Activated CD8-positive, alpha-beta memory T cell treated with anti-CD3 and anti-CD28 coated beads, Interleukin-2, amount 50 U/mL, for 48 hours (primary cell): ENCODE measurements around the gene SLX9.

ENCODE experiments used
- DNase-seq: peaks from one replicate; pipeline ENCODE4 v3.0.0-alpha.2; 2020

SLX9 gene

DNA sequence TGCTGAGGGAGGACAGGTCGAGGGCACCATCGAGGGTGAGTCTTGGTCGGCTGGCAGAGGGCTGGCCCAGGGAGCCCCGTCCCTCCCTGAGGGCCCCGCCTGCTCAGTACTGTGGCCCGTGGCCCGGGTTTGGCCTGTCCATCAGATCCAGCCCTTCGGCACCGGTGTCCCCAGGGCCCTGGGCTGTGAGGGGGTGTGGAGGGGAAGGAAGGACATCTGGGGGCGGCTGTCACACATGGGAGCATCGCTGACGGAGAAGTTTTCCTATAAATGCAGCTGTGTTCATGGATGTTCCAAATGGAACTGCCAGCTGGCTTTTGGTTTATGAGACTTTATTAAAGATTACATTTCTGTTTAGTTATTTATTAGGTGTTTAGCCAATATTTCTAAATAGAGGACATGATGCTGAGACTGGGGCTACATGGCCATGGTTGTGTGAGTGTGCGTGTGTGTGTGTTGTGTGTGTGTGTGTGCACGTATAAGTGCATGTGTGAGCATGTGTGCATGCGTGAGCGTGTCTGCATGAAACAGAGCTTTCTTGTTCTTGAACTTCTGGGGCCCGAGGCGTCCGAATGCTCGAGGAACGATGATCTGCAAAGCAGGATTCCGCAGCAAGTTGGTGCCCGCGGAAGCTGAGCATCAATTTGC is 54.3 kb downstream of the SLX9 start:
- no peak for DNase-seq

GRCh38 chr21:44994695-44995342 is 55.0 kb downstream of the SLX9 start:
- no peak for DNase-seq

GRCh38 chr21:44995343-44995941 is 55.6 kb downstream of the SLX9 start:
- DNase-seq, result no peak

GRCh38 chr21:44996096-44996495 is 56.3 kb downstream of the SLX9 start:
- no peak for DNase-seq

- DNase-seq, result no peak
Measured at GRCh38 chr21:44996501-44996921, 56.7 kb downstream of the SLX9 start.

- no peak for DNase-seq
Measured at GRCh38 chr21:44996983-44997936, 57.4 kb downstream of the SLX9 start.

GRCh38 chr21:44998086-44998620 is 58.3 kb downstream of the SLX9 start:
- no peak for DNase-seq

DNA sequence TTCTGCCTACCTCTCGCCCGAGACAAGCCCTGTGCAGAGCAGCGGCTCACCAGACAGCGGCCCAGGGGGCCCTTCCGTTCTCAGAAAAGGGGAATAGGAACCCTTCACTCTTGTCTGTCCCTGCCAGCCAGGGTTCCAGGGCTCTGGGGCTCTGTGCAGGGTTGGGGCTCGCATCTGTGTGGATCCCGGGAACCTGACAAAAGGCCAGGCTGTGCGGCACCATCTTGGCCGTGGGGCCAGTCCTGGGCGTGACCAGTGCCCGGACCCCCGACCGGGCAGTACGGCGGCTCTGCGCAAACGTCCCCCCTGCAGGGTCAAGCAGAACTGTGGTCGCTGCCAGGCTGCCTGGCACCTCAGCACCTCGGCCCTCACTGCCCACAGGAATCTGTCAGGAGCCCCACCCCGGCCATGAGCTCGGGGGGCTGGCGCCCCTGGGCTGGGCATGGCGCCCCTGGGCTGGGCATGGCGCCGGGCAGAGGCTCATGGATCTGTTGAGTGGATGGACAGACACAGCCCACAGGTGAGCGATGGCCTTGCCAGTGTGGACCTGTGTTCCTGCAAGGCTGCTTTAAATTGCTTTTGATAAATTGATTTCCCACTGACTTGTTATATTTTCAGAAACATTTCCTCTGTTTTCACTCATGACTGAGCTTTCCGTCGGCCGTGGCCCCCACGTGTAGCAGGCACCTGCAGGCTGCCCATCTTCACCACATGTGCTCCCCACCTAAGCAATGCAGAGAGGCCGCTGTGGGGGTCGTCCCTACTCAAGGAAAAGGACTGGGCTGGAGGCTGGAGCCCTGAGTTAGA is 59.0 kb downstream of the SLX9 start:
- no peak for DNase-seq

GRCh38 chr21:44999428-44999971 is 59.7 kb downstream of the SLX9 start:
- DNase-seq, result no peak

- no peak for DNase-seq
Measured at GRCh38 chr21:44999972-45000636, 60.3 kb downstream of the SLX9 start.

DNA sequence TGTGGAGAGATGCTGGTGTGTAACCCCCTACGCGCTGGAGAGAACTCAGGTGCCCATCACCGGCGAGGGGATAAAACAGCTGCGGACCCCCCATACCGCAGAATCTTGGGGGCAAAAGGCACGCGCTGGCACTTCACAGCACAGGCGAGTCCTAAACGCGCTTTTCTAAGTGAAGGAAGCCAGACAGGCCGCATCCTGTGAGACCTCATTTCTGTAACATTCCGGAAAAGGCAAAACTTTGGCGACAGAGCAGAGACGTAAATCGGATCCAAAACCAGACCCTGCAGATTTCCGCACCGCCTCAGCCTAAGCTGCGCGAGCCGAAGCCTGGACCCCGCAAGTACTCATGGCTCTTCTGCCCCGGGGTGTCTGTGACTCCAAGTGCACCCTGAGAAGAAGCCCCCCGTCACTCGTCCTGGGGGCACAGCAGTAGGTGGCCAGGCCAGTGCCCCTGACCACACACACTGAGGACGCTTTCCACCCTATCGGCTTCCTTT is 60.9 kb downstream of the SLX9 start:
- DNase-seq, result no peak

- DNase-seq, result no peak
Measured at GRCh38 chr21:45001134-45002095, 61.6 kb downstream of the SLX9 start.

GRCh38 chr21:45002381-45003204 is 62.8 kb downstream of the SLX9 start:
- no peak for DNase-seq

GRCh38 chr21:45003331-45004058 is 63.7 kb downstream of the SLX9 start:
- no peak for DNase-seq

- DNase-seq, result no peak
Measured at GRCh38 chr21:45004059-45004422, 64.2 kb downstream of the SLX9 start.

GRCh38 chr21:45004481-45005247 is 64.8 kb downstream of the SLX9 start:
- no peak for DNase-seq

DNA sequence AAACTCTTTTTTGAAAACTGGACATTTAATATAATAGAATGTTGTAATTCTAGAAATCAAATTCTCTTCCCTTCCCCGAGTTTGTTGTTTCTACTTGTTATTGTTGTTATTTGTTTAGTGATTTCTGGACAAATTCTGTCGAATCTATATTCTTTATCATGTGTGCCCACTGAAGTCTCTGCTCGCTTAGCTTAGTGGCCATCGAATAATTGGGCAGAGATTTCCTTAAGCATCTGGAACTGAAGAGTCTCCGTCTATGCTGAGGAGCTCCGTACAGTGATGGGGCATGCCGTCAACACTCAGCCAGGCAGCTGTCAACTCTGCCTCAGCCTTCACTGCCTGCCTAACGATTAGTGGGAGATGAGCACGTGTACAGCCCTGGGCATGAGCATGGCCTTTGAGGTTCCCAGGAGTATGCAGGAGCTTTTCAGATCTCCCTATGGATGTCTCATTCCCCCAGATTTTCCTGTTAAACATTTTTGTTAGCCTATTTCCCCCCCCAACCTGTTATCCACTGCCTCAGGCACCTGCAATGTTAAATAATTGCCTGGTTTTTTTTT is 66.8 kb downstream of the SLX9 start:
- no peak for DNase-seq
